Endodermal cell (in vitro differentiated cells): ENCODE results near the gene KCNK4. TPM values are rescaled to one million over a fixed set of nuclear protein-coding genes. Genes with fewer than 3 reads are reported as not detected.

ENCODE experiments used
- DNase-seq: peaks from one replicate; pipeline ENCODE4 v3.0.0-alpha.2; 2017
- H3K27ac ChIP-seq: 2 replicates; pipeline ENCODE4 v1.5.1; 2013; ENCODE audit warnings: mild to moderate bottlenecking, low read depth, low read length, moderate library complexity
- H3K27me3 ChIP-seq: 2 replicates; pipeline ENCODE4 v1.6.1; 2013; ENCODE audit warnings: mild to moderate bottlenecking, low read length, moderate library complexity; ENCODE audit not compliant: insufficient read depth, control insufficient read depth, poor library complexity, severe bottlenecking
- H3K36me3 ChIP-seq: 2 replicates; pipeline ENCODE4 v1.7.0; 2013; ENCODE audit warnings: mild to moderate bottlenecking, low read length, moderate library complexity; ENCODE audit not compliant: control insufficient read depth, insufficient read depth
- H3K4me1 ChIP-seq: one replicate; pipeline ENCODE4 v1.7.0; 2013; ENCODE audit warnings: low read length; ENCODE audit not compliant: control insufficient read depth, insufficient read depth
- H3K4me3 ChIP-seq: 2 replicates; pipeline ENCODE4 v1.5.1; 2013; ENCODE audit warnings: mild to moderate bottlenecking, low read length, moderate library complexity
- H3K9ac ChIP-seq: 2 replicates; pipeline ENCODE4 v1.6.1; 2013; ENCODE audit warnings: mild to moderate bottlenecking, low read length, moderate library complexity; ENCODE audit not compliant: poor library complexity, severe bottlenecking; ENCODE audit errors: extremely low read depth
- H3K9me3 ChIP-seq: 2 replicates; pipeline ENCODE4 v1.6.1; 2013; ENCODE audit warnings: mild to moderate bottlenecking, low read length, moderate library complexity; ENCODE audit not compliant: control insufficient read depth
- H3K27ac Mint-ChIP-seq: 2 replicates; pipeline ENCODE4 v1.8.0; 2020; ENCODE audit warnings: mixed read lengths
- H3K27me3 Mint-ChIP-seq: 2 replicates; pipeline ENCODE4 v1.8.0; 2021; ENCODE audit warnings: mild to moderate bottlenecking, mixed read lengths; ENCODE audit not compliant: insufficient read depth
- H3K36me3 Mint-ChIP-seq: 2 replicates; pipeline ENCODE4 v1.8.0; 2020; ENCODE audit warnings: low read depth, mixed read lengths
- H3K4me1 Mint-ChIP-seq: 2 replicates; pipeline ENCODE4 v1.8.0; 2020; ENCODE audit warnings: mixed read lengths
- H3K4me3 Mint-ChIP-seq: 2 replicates; pipeline ENCODE4 v1.8.0; 2020; ENCODE audit warnings: mild to moderate bottlenecking, moderate library complexity, mixed read lengths
- H3K9me3 Mint-ChIP-seq: 2 replicates; pipeline ENCODE4 v1.8.0; 2020; ENCODE audit warnings: mild to moderate bottlenecking, mixed read lengths
- WGBS, 2 experiments: methylation state at CpG; one replicate each; pipeline versions ENCODE4 v1.1.5 to v1.1.7; 2013; ENCODE audit warnings: missing lambda C conversion rate in 2 of 2, mixed read lengths in 1 of 2; ENCODE audit not compliant: insufficient coverage in 1 of 2, insufficient read length in 1 of 2; 5-methylcytosine and 5-hydroxymethylcytosine counted together
- total RNA-seq, 2 donors: library from RNA; stranded (reverse); fragmentation: NEBNext Ultra II Directional in 1 of 2; extraction: Animal tissue kit (Norgen Biotek cat#: 25700) in 1 of 2; gene quantifications; 2 replicates in 1 of 2; 3 replicates in 1 of 2; pipeline ENCODE4 v1.2.1, GENCODE V29; 2021
- TF ChIP-seq, protein P1 (sequence below): fragments of 200-600 bp; sonication (generic); conservative IDR thresholded peaks from 2 replicates; pipeline ENCODE4 v1.5.0; 2021; ENCODE audit warnings: antibody characterized with exemption, mild to moderate bottlenecking

The KCNK4 gene
- total RNA-seq, 2 donors from 2014 or later: not detected

DNA sequence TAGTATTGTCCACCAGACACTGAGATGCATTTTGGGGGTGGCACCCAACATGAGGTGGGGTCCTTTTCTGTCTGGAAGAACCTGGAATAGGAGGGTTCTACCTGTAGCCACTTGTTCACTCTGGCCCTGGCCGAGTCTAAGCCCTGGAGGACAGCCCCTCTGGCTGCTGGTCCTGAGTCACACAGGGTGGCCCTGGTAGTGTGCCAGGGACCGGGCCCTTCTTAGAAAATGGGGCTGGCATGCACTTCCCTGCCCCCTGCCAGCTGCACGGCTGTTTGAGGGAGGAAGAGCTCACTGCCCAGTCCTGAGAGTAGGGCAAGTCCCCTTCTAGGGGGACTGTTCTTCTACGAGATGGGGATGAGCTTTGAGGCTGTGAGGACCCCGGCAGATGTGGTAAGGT is 37.6 kb upstream of the KCNK4 start:
- 93 to 100% methylated on average over 4 to 5 of the region's 5 CpGs for WGBS, 2 experiments
- no peak overlapping the region for H3K9ac ChIP-seq
- DNase-seq: no peak
- H3K9me3 Mint-ChIP-seq: no peaks in the 10 kb centered on the region
- H3K27me3 Mint-ChIP-seq: no peaks in the 10 kb centered on the region
- H3K4me1 ChIP-seq: peaks cover 9% of the 10 kb centered on the region
- H3K27ac ChIP-seq: no peak overlapping the region
- H3K9me3 ChIP-seq: no peaks in the 10 kb centered on the region
- H3K4me3 Mint-ChIP-seq: peak overlapping the region; percentile 86
- peak overlapping the region; percentile 38 for H3K27ac Mint-ChIP-seq
- TF ChIP-seq, protein P1, sequence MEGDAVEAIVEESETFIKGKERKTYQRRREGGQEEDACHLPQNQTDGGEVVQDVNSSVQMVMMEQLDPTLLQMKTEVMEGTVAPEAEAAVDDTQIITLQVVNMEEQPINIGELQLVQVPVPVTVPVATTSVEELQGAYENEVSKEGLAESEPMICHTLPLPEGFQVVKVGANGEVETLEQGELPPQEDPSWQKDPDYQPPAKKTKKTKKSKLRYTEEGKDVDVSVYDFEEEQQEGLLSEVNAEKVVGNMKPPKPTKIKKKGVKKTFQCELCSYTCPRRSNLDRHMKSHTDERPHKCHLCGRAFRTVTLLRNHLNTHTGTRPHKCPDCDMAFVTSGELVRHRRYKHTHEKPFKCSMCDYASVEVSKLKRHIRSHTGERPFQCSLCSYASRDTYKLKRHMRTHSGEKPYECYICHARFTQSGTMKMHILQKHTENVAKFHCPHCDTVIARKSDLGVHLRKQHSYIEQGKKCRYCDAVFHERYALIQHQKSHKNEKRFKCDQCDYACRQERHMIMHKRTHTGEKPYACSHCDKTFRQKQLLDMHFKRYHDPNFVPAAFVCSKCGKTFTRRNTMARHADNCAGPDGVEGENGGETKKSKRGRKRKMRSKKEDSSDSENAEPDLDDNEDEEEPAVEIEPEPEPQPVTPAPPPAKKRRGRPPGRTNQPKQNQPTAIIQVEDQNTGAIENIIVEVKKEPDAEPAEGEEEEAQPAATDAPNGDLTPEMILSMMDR: no peak
- H3K36me3 Mint-ChIP-seq: peaks cover 22% of the 10 kb centered on the region
- H3K27me3 ChIP-seq: no peaks in the 10 kb centered on the region
- H3K36me3 ChIP-seq: peaks cover 37% of the 10 kb centered on the region
- no peak overlapping the region for H3K4me3 ChIP-seq
- H3K4me1 Mint-ChIP-seq: peaks cover 21% of the 10 kb centered on the region

DNA sequence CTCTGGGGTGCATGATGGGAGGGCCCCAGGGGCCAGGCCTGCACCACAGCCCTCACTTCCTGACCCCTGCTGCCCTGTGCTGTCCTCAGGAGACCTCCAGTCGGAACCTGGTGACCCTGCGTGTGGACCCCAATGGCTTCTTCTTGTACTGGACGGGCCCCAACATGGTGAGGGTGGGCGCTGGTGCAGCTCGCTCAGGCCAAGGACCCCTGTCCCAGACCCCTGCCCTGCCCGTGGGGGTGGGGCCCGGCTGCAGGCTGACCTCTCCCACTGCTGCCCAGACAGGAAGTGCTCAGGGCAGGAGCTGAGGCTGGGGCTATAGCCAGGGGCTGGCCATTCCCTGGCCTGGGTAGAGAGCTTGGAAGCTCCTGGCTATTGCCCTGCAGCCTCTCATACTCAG is 36.8 kb upstream of the KCNK4 start:
- peaks cover 14% of the 10 kb centered on the region for H3K4me1 Mint-ChIP-seq
- peaks cover 27% of the 10 kb centered on the region for H3K36me3 Mint-ChIP-seq
- H3K27ac ChIP-seq: no peak overlapping the region
- H3K27me3 ChIP-seq: no peaks in the 10 kb centered on the region
- no peaks in the 10 kb centered on the region for H3K9me3 Mint-ChIP-seq
- TF ChIP-seq, protein P1: no peak
- peaks cover 40% of the 10 kb centered on the region for H3K36me3 ChIP-seq
- peak overlapping the region; percentile 38 for H3K27ac Mint-ChIP-seq
- no peak overlapping the region for H3K9ac ChIP-seq
- no peak for DNase-seq
- WGBS, 2 experiments: 94% methylated on average over 7 of the region's 7 CpGs
- no peak overlapping the region for H3K4me3 Mint-ChIP-seq
- H3K4me3 ChIP-seq: no peak overlapping the region
- no peaks in the 10 kb centered on the region for H3K27me3 Mint-ChIP-seq
- H3K9me3 ChIP-seq: no peaks in the 10 kb centered on the region
- H3K4me1 ChIP-seq: peaks cover 3% of the 10 kb centered on the region

DNA sequence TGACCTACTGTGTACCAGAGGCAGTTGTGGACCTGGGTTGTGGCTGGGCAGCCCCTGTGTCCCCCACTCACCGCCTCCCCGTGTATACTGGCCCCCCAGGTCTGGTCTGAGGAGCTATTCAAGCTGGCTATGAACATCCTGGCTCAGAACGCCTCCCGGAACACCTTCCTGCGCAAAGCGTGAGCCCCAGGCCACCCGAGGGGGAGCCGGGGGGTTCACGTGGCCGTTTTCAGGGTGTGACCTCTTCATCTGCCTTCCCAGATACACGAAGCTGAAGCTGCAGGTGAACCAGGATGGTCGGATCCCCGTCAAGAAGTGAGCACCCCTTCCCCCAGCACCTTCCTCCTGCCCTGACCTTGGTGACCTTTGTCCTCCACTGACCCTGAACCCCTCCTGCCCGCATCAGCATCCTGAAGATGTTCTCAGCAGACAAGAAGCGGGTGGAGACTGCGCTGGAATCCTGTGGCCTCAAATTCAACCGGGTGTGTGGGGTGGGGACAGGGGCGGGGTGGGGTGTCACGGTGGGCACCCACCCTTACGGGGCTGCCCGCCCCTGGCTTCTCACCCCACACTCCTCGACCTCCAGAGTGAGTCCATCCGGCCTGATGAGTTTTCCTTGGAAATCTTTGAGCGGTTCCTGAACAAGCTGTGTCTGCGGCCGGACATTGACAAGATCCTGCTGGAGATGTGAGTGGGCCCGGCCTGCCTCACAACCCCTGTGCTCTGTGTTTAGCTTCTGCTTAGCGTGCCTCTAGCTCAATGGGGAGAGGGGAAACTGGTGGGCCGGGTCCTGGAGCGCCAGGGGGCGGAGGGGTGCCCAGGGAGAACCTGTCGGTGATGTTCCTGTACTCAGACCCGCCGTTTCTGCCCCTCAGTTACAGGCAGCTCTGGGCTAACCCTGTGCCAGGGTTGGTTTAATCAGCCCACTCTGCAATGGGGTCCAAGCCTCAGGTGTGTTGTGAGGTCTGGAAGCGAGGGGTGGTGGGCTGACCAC is 35.7 kb upstream of the KCNK4 start:
- TF ChIP-seq, protein P1: no peak
- WGBS, 2 experiments: 92 to 95% methylated on average over 27 to 35 of the region's 35 CpGs
- Mint-ChIP-seq H3K27ac (no peak overlapping the region), H3K27me3 (no peaks in the 10 kb centered on the region), H3K36me3 (peaks cover 38% of the 10 kb centered on the region), H3K9me3 (no peaks in the 10 kb centered on the region), H3K4me3 (no peak overlapping the region), H3K4me1 (peaks cover 7% of the 10 kb centered on the region)
- no peaks in the 10 kb centered on the region for H3K4me1 ChIP-seq
- no peaks in the 10 kb centered on the region for H3K27me3 ChIP-seq
- H3K36me3 ChIP-seq: peaks cover 51% of the 10 kb centered on the region
- H3K9ac ChIP-seq: no peak overlapping the region
- no peak overlapping the region for H3K27ac ChIP-seq
- H3K9me3 ChIP-seq: no peaks in the 10 kb centered on the region
- H3K4me3 ChIP-seq: no peak overlapping the region
- no peak for DNase-seq
